ENCODE data around the gene C20orf204.

C20orf204 gene

GRCh38 chr20:64049878-64050260, 13.9 kb downstream of the C20orf204 start:
- no peak overlapping the region for H3K27ac ChIP-seq (ENCODE audit: low read length)
- H4K20me1 ChIP-seq (ENCODE audit: insufficient read depth, low read length) = no peaks in the 10 kb centered on the region
- H3K4me1 ChIP-seq (ENCODE audit: low read length) = no peaks in the 10 kb centered on the region
- peaks cover 82% of the 10 kb centered on the region for H3K27me3 ChIP-seq (replicated peaks; ENCODE audit: insufficient read depth, low read length)
- H3K79me2 ChIP-seq (ENCODE audit: low read length) = no peaks in the 10 kb centered on the region
- no peak overlapping the region for H2AFZ ChIP-seq (ENCODE audit: low read length)
- no peak for DNase-seq
- no peaks in the 10 kb centered on the region for H3K36me3 ChIP-seq (replicated peaks; ENCODE audit: insufficient read depth, low read length)
- no peak overlapping the region for H3K4me2 ChIP-seq (ENCODE audit: low read depth, low read length)
- no peaks in the 10 kb centered on the region for H3F3A ChIP-seq (ENCODE audit: insufficient read depth, low read length)
- H3K9me2 ChIP-seq (replicated peaks; ENCODE audit: insufficient read depth, low read length) = no peaks in the 10 kb centered on the region
- no peaks in the 10 kb centered on the region for H3K9me3 ChIP-seq (replicated peaks; ENCODE audit: insufficient read depth, low read length)
- no peak for TF ChIP-seq EZH2phosphoT487 (IDR thresholded peaks at IDR 0.05; ENCODE audit: low read length)
- no peak for TF ChIP-seq CTCF (IDR thresholded peaks at IDR 0.05; ENCODE audit: low read length)
- no peak for TF ChIP-seq EZH2 (optimal IDR thresholded peaks at IDR 0.05; ENCODE audit: low read depth, low read length)
- H3K9ac ChIP-seq (ENCODE audit: low read length) = no peak overlapping the region
- no peak overlapping the region for H3K4me3 ChIP-seq (ENCODE audit: low read length)

- Histone ChIP-seq H3K4me2 (ENCODE audit: low read depth, low read length) (no peak overlapping the region), H3K4me3 (ENCODE audit: low read length) (no peak overlapping the region)
Measured at GRCh38 chr20:64050261-64051032, 14.5 kb downstream of the C20orf204 start.

GRCh38 chr20:64051033-64051452, 15.1 kb downstream of the C20orf204 start:
- Histone ChIP-seq H3K27ac (ENCODE audit: low read length) (no peak overlapping the region), H3K9ac (ENCODE audit: low read length) (no peak overlapping the region)
- TF ChIP-seq EZH2 (optimal IDR thresholded peaks at IDR 0.05; ENCODE audit: low read depth, low read length) = no peak
- TF ChIP-seq EZH2phosphoT487 (IDR thresholded peaks at IDR 0.05; ENCODE audit: low read length) = no peak
- TF ChIP-seq CTCF (IDR thresholded peaks at IDR 0.05; ENCODE audit: low read length) = no peak

More at GRCh38 chr20:64050261-64051032, 14.5 kb downstream of the C20orf204 start:
- Histone ChIP-seq H3K9me2 (replicated peaks; ENCODE audit: insufficient read depth, low read length) (no peaks in the 10 kb centered on the region), H3K27ac (ENCODE audit: low read length) (no peak overlapping the region), H3K9ac (ENCODE audit: low read length) (no peak overlapping the region), H3K36me3 (replicated peaks; ENCODE audit: insufficient read depth, low read length) (no peaks in the 10 kb centered on the region), H4K20me1 (ENCODE audit: insufficient read depth, low read length) (no peaks in the 10 kb centered on the region), H3K79me2 (ENCODE audit: low read length) (no peaks in the 10 kb centered on the region), H3F3A (ENCODE audit: insufficient read depth, low read length) (no peaks in the 10 kb centered on the region), H2AFZ (ENCODE audit: low read length) (no peak overlapping the region), H3K4me1 (ENCODE audit: low read length) (no peaks in the 10 kb centered on the region), H3K27me3 (replicated peaks; ENCODE audit: insufficient read depth, low read length) (peaks cover 76% of the 10 kb centered on the region), H3K9me3 (replicated peaks; ENCODE audit: insufficient read depth, low read length) (no peaks in the 10 kb centered on the region)
- TF ChIP-seq EZH2phosphoT487 (IDR thresholded peaks at IDR 0.05; ENCODE audit: low read length) (no peak), EZH2 (optimal IDR thresholded peaks at IDR 0.05; ENCODE audit: low read depth, low read length) (no peak), CTCF (IDR thresholded peaks at IDR 0.05; ENCODE audit: low read length) (no peak)
- no peak for DNase-seq

More at GRCh38 chr20:64051033-64051452, 15.1 kb downstream of the C20orf204 start:
- H3K36me3 ChIP-seq (replicated peaks; ENCODE audit: insufficient read depth, low read length) = no peaks in the 10 kb centered on the region
- no peaks in the 10 kb centered on the region for H3F3A ChIP-seq (ENCODE audit: insufficient read depth, low read length)
- no peaks in the 10 kb centered on the region for H3K79me2 ChIP-seq (ENCODE audit: low read length)
- no peaks in the 10 kb centered on the region for H3K9me2 ChIP-seq (replicated peaks; ENCODE audit: insufficient read depth, low read length)
- H3K27me3 ChIP-seq (replicated peaks; ENCODE audit: insufficient read depth, low read length) = peaks cover 70% of the 10 kb centered on the region
- H3K4me1 ChIP-seq (ENCODE audit: low read length) = no peaks in the 10 kb centered on the region
- no peak overlapping the region for H3K4me3 ChIP-seq (ENCODE audit: low read length)
- no peaks in the 10 kb centered on the region for H3K9me3 ChIP-seq (replicated peaks; ENCODE audit: insufficient read depth, low read length)
- no peak overlapping the region for H2AFZ ChIP-seq (ENCODE audit: low read length)
- no peaks in the 10 kb centered on the region for H4K20me1 ChIP-seq (ENCODE audit: insufficient read depth, low read length)
- H3K4me2 ChIP-seq (ENCODE audit: low read depth, low read length) = no peak overlapping the region
- no peak for DNase-seq

Data from MM.1S (cell line).